GM23338 (cell line): ENCODE results near the gene IBA57. TPM values are rescaled to one million over a fixed set of nuclear protein-coding genes. Genes with fewer than 3 reads are reported as not detected.
A peak's percentile ranks its signal among the peaks of the same experiment; 100 is the strongest.

Source experiments
- ATAC-seq: fragments of 200-7000 bp; cut with Tn5 transposase; 3 replicates; pipeline ENCODE4 v1.9.1; 2020
- DNase-seq: peaks from one replicate; pipeline ENCODE4 v3.0.0-alpha.2; 2015; ENCODE audit warnings: low spot score
- H2AFZ ChIP-seq: fragments of 200-600 bp; sonication (generic); 2 replicates; pipeline ENCODE4 v1.8.0; 2016; ENCODE audit warnings: antibody characterized with exemption, mild to moderate bottlenecking, moderate library complexity
- H3F3A ChIP-seq: fragments of 200-600 bp; sonication (generic); replicated peaks from 2 replicates; pipeline ENCODE4 v1.8.0; 2017; ENCODE audit warnings: antibody characterized with exemption, mixed run types, low read depth
- H3K27ac ChIP-seq: fragments of 200-600 bp; sonication (generic); 2 replicates; pipeline ENCODE4 v1.6.1; 2016; ENCODE audit warnings: low read depth
- H3K27me3 ChIP-seq: fragments of 200-600 bp; sonication (generic); 2 replicates; pipeline ENCODE4 v1.8.0; 2016; ENCODE audit warnings: mild to moderate bottlenecking, mixed run types, moderate library complexity; ENCODE audit not compliant: insufficient read depth
- H3K36me3 ChIP-seq: fragments of 200-600 bp; sonication (generic); 2 replicates; pipeline ENCODE4 v1.8.0; 2016; ENCODE audit warnings: mild to moderate bottlenecking; ENCODE audit not compliant: insufficient read depth
- H3K4me1 ChIP-seq: fragments of 200-600 bp; sonication (generic); 2 replicates; pipeline ENCODE4 v1.8.0; 2016; ENCODE audit warnings: mild to moderate bottlenecking, moderate library complexity; ENCODE audit not compliant: insufficient read depth
- H3K4me2 ChIP-seq: fragments of 200-600 bp; sonication (generic); 2 replicates; pipeline ENCODE4 v1.7.1; 2017; ENCODE audit warnings: mixed run types
- H3K4me3 ChIP-seq: fragments of 200-600 bp; sonication (generic); 2 replicates; pipeline ENCODE4 v1.6.1; 2016; ENCODE audit warnings: mixed run types
- H3K79me2 ChIP-seq: fragments of 200-600 bp; sonication (generic); replicated peaks from 2 replicates; pipeline ENCODE4 v1.8.0; 2017; ENCODE audit warnings: mild to moderate bottlenecking; ENCODE audit not compliant: insufficient read depth
- H3K9me2 ChIP-seq: fragments of 200-600 bp; sonication (generic); 2 replicates; pipeline ENCODE4 v1.8.0; 2017; ENCODE audit not compliant: insufficient read depth
- H4K20me1 ChIP-seq: fragments of 200-600 bp; sonication (generic); replicated peaks from 2 replicates; pipeline ENCODE4 v1.8.0; 2017; ENCODE audit warnings: mild to moderate bottlenecking; ENCODE audit not compliant: insufficient read depth
- H3K27ac Mint-ChIP-seq: 2 replicates; pipeline ENCODE4 v1.8.0; 2020; ENCODE audit warnings: inconsistent platforms, mild to moderate bottlenecking, moderate library complexity, mixed read lengths
- H3K27me3 Mint-ChIP-seq: 3 replicates; pipeline ENCODE4 v1.8.0; 2022; ENCODE audit warnings: low read depth, mild to moderate bottlenecking, moderate library complexity, mixed read lengths, inconsistent platforms; ENCODE audit not compliant: insufficient read depth, poor library complexity
- H3K36me3 Mint-ChIP-seq: 3 replicates; pipeline ENCODE4 v1.8.0; 2021; ENCODE audit warnings: low read depth, mild to moderate bottlenecking, inconsistent platforms, moderate library complexity, mixed read lengths
- H3K4me1 Mint-ChIP-seq: 3 replicates; pipeline ENCODE4 v1.8.0; 2020; ENCODE audit warnings: mild to moderate bottlenecking, inconsistent platforms, mixed read lengths
- H3K4me3 Mint-ChIP-seq: 3 replicates; pipeline ENCODE4 v1.8.0; 2021; ENCODE audit warnings: moderate library complexity, mild to moderate bottlenecking, inconsistent platforms, mixed read lengths
- H3K9me3 Mint-ChIP-seq: 3 replicates; pipeline ENCODE4 v1.8.0; 2020; ENCODE audit warnings: moderate library complexity, mild to moderate bottlenecking, inconsistent platforms, mixed read lengths
- CREB1 ChIP-seq: fragments of 250-450 bp; sonication (Bioruptor Pico); IDR thresholded peaks from 2 replicates; pipeline ENCODE4 v1.5.0; 2020; ENCODE audit warnings: low read depth, mild to moderate bottlenecking, moderate library complexity
- EZH2phosphoT487 ChIP-seq: fragments of 200-600 bp; sonication (generic); IDR thresholded peaks from one replicate; pipeline ENCODE4 v1.8.1; 2018; ENCODE audit warnings: antibody characterized with exemption; ENCODE audit not compliant: unreplicated experiment
- JUNB ChIP-seq: IDR thresholded peaks from one replicate; pipeline ENCODE4 v1.6.1; 2016; ENCODE audit warnings: antibody characterized with exemption; ENCODE audit not compliant: unreplicated experiment
- NANOG ChIP-seq: IDR thresholded peaks from 2 replicates; pipeline ENCODE4 v1.6.1; 2016; ENCODE audit warnings: antibody characterized with exemption, borderline replicate concordance
- POLR2AphosphoS5 ChIP-seq: IDR thresholded peaks from 2 replicates; pipeline ENCODE4 v1.6.1; 2016; ENCODE audit warnings: antibody characterized with exemption, low read depth
- ZNF114 ChIP-seq: fragments of 250-450 bp; sonication (Bioruptor Pico); IDR thresholded peaks from 2 replicates; pipeline ENCODE4 v1.5.0; 2020; ENCODE audit warnings: mild to moderate bottlenecking, moderate library complexity
- ZNF331 ChIP-seq: fragments of 250-450 bp; sonication (Bioruptor Pico); IDR thresholded peaks from 2 replicates; pipeline ENCODE4 v1.5.0; 2020; ENCODE audit warnings: low read depth, mild to moderate bottlenecking, moderate library complexity
- polyA plus RNA-seq: library from polyadenylated mRNA; unstranded; fragments of >200 nt; fragmentation: Nextera tagmentation; extraction: Ambion mirVana; gene quantifications from 2 replicates; pipeline ENCODE4 v1.2.1, GENCODE V29; 2016
- total RNA-seq: library from RNA; depleted of rRNA; stranded (reverse); fragments of >200 nt; shearing (Covaris generic); gene quantifications from 2 replicates; pipeline ENCODE4 v1.2.3, GENCODE V29; 2014
- TF ChIP-seq, protein P1 (sequence below): IDR thresholded peaks from 2 replicates; pipeline ENCODE4 v1.6.1; 2016; ENCODE audit warnings: antibody characterized with exemption
- TF ChIP-seq, protein P2 (sequence below), 2 experiments: fragments of 200-600 bp in 1 of 2; sonication (generic) in 1 of 2; conservative IDR thresholded peaks; 2 replicates each; pipeline versions ENCODE4 v1.5.1 to v1.6.1; 2016 to 2017; ENCODE audit warnings: antibody characterized with exemption in 2 of 2, low read depth in 2 of 2, mild to moderate bottlenecking in 2 of 2, moderate library complexity in 1 of 2
- TF ChIP-seq, protein P3 (sequence below): fragments of 250-450 bp; sonication (Bioruptor Pico); IDR thresholded peaks from 2 replicates; pipeline ENCODE4 v1.5.0; 2020; ENCODE audit warnings: mild to moderate bottlenecking, moderate library complexity

IBA57 gene
- total and polyA plus RNA-seq, 2 experiments from 2014 or later = 1.1 to 10.3 TPM

DNA sequence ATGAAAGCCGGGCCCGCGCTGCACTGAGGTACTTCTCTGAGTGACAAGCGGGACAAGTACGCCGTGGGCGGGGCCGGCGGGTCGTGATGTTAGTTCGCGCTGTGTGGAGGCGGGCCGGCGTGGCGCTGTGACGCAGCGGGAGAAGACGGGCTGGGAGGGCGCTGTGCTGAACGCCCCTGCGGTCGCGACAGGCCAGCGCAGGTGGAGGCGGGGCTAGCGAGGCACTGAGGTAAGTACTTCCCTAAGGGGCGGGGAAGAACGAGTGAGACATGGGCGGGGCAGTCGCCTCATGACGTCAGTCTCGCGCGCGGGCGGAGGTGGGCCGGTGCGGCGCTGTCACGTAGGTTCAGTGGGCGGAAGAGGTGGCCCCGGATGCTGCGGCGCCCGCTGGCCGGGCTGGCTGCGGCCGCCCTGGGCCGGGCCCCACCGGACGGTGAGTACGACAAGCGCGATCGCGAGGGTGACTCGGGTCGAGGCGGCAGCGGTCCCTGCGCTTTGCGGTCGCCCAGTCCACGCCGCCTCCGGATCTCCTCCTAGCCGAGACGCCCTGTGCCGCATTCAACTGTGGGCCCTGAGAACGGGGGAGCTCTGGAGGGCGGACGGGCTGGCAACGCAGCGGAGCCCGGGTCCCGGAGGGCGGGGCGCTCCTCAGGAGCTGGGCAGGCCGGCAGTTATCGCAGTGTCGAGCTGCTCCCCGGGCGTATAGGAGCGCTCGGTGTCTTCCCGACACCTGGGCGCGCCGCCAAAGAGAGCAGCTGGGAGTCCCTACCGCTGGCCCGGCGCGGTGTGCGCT, 25.5 kb upstream of the IBA57 start, which contains the start of gene GUK1:
Gene GUK1, plus strand, starts transcription at position 349 of the 793 bp plus-strand sequence. Its CDS starts 24 bp downstream, at position 373.
- TF ChIP-seq ZNF331 (CRISPR knock-in tag) (no peak), POLR2AphosphoS5 (peak; percentile 63), CREB1 (CRISPR knock-in tag) (peak; percentile 96), NANOG (no peak), ZNF114 (CRISPR knock-in tag) (no peak)
- TF ChIP-seq, protein P1, sequence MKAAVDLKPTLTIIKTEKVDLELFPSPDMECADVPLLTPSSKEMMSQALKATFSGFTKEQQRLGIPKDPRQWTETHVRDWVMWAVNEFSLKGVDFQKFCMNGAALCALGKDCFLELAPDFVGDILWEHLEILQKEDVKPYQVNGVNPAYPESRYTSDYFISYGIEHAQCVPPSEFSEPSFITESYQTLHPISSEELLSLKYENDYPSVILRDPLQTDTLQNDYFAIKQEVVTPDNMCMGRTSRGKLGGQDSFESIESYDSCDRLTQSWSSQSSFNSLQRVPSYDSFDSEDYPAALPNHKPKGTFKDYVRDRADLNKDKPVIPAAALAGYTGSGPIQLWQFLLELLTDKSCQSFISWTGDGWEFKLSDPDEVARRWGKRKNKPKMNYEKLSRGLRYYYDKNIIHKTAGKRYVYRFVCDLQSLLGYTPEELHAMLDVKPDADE = no peak
- Histone ChIP-seq H3K36me3 (no peaks in the 10 kb centered on the region), H3K4me1 (peaks cover 5% of the 10 kb centered on the region; the same call in 1 of the 2 replicates), H3K79me2 (peaks cover 34% of the 10 kb centered on the region), H3K4me2 (peak within 1 kb of the TSS; percentile 98), H3F3A (no peaks in the 10 kb centered on the region), H3K27ac (0 out of 2 replicates have a peak within 1 kb of the TSS, but pooled peaks have one; percentile 30), H3K9me2 (no peaks in the 10 kb centered on the region), H2AFZ (peak within 1 kb of the TSS; percentile 79), H3K4me3 (peak within 1 kb of the TSS; percentile 92), H3K27me3 (peaks cover 29% of the 10 kb centered on the region), H4K20me1 (no peaks in the 10 kb centered on the region)
- ATAC-seq (peak; percentile 88), DNase-seq (peak; percentile 100)
- Mint-ChIP-seq H3K27ac (peak within 1 kb of the TSS; percentile 94), H3K4me1 (peaks cover 2% of the 10 kb centered on the region; the same call in 1 of the 3 replicates), H3K4me3 (peak within 1 kb of the TSS; percentile 86), H3K9me3 (no peaks in the 10 kb centered on the region; the same call in 2 of the 3 replicates), H3K36me3 (no peaks in the 10 kb centered on the region; the same call in 2 of the 3 replicates), H3K27me3 (peaks cover 12% of the 10 kb centered on the region)

DNA sequence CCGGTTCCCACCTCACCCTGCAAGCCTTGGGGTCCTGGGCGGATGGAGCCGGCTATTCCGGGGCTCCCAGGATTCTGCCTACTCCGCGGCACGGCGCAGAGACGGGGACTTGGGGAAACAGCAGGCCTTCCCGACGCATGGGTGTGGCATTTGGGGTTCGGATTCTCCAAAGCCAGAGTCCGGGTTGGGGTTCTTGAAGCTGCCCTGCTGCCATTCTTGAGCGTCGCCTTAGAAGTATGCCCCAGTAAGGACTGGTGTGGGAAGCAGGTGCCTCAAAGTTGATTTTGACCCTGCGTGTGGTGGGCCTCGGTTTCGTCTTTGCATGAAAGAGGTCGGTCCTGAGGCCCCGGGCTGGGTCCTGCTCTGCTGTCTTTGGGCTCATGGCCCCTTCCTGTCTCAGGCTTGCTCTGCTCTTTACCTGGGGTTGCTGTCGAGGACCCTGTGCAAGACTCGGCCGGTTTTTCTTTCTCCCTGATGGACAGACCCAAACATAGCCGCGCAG, 24.8 kb upstream of the IBA57 start:
- peak overlapping the region; percentile 86 for H3K4me3 Mint-ChIP-seq
- H3K36me3 ChIP-seq = no peaks in the 10 kb centered on the region
- peak overlapping the region; percentile 98 for H3K4me2 ChIP-seq
- peaks cover 34% of the 10 kb centered on the region for H3K79me2 ChIP-seq
- peak overlapping the region; percentile 67; the same call in 1 of the 2 replicates for H3K27ac Mint-ChIP-seq
- peaks cover 10% of the 10 kb centered on the region for H3K27me3 Mint-ChIP-seq
- peaks cover 23% of the 10 kb centered on the region for H3K27me3 ChIP-seq
- H3K9me3 Mint-ChIP-seq = no peaks in the 10 kb centered on the region; the same call in 2 of the 3 replicates
- peak overlapping the region; percentile 92 for H3K4me3 ChIP-seq
- peaks cover 5% of the 10 kb centered on the region; the same call in 1 of the 2 replicates for H3K4me1 ChIP-seq
- no peaks in the 10 kb centered on the region for H4K20me1 ChIP-seq
- DNase-seq = no peak
- peaks cover 2% of the 10 kb centered on the region; the same call in 1 of the 3 replicates for H3K4me1 Mint-ChIP-seq
- H3K27ac ChIP-seq = no peak overlapping the region
- no peaks in the 10 kb centered on the region; the same call in 1 of the 3 replicates for H3K36me3 Mint-ChIP-seq
- no peaks in the 10 kb centered on the region for H3F3A ChIP-seq
- no peak for ATAC-seq
- H3K9me2 ChIP-seq = no peaks in the 10 kb centered on the region
- H2AFZ ChIP-seq = 0 out of 2 replicates have a peak overlapping the region, but pooled peaks have one; percentile 78
- TF ChIP-seq CREB1 (CRISPR knock-in tag) (no peak), JUNB (no peak), POLR2AphosphoS5 (no peak), EZH2phosphoT487 (no peak), ZNF114 (CRISPR knock-in tag) (no peak)
- TF ChIP-seq, protein P2, sequence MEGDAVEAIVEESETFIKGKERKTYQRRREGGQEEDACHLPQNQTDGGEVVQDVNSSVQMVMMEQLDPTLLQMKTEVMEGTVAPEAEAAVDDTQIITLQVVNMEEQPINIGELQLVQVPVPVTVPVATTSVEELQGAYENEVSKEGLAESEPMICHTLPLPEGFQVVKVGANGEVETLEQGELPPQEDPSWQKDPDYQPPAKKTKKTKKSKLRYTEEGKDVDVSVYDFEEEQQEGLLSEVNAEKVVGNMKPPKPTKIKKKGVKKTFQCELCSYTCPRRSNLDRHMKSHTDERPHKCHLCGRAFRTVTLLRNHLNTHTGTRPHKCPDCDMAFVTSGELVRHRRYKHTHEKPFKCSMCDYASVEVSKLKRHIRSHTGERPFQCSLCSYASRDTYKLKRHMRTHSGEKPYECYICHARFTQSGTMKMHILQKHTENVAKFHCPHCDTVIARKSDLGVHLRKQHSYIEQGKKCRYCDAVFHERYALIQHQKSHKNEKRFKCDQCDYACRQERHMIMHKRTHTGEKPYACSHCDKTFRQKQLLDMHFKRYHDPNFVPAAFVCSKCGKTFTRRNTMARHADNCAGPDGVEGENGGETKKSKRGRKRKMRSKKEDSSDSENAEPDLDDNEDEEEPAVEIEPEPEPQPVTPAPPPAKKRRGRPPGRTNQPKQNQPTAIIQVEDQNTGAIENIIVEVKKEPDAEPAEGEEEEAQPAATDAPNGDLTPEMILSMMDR (conservative IDR thresholded peaks at IDR 0.05; ENCODE audit: low read depth in 2 of 2) = no peak
- TF ChIP-seq, protein P3, sequence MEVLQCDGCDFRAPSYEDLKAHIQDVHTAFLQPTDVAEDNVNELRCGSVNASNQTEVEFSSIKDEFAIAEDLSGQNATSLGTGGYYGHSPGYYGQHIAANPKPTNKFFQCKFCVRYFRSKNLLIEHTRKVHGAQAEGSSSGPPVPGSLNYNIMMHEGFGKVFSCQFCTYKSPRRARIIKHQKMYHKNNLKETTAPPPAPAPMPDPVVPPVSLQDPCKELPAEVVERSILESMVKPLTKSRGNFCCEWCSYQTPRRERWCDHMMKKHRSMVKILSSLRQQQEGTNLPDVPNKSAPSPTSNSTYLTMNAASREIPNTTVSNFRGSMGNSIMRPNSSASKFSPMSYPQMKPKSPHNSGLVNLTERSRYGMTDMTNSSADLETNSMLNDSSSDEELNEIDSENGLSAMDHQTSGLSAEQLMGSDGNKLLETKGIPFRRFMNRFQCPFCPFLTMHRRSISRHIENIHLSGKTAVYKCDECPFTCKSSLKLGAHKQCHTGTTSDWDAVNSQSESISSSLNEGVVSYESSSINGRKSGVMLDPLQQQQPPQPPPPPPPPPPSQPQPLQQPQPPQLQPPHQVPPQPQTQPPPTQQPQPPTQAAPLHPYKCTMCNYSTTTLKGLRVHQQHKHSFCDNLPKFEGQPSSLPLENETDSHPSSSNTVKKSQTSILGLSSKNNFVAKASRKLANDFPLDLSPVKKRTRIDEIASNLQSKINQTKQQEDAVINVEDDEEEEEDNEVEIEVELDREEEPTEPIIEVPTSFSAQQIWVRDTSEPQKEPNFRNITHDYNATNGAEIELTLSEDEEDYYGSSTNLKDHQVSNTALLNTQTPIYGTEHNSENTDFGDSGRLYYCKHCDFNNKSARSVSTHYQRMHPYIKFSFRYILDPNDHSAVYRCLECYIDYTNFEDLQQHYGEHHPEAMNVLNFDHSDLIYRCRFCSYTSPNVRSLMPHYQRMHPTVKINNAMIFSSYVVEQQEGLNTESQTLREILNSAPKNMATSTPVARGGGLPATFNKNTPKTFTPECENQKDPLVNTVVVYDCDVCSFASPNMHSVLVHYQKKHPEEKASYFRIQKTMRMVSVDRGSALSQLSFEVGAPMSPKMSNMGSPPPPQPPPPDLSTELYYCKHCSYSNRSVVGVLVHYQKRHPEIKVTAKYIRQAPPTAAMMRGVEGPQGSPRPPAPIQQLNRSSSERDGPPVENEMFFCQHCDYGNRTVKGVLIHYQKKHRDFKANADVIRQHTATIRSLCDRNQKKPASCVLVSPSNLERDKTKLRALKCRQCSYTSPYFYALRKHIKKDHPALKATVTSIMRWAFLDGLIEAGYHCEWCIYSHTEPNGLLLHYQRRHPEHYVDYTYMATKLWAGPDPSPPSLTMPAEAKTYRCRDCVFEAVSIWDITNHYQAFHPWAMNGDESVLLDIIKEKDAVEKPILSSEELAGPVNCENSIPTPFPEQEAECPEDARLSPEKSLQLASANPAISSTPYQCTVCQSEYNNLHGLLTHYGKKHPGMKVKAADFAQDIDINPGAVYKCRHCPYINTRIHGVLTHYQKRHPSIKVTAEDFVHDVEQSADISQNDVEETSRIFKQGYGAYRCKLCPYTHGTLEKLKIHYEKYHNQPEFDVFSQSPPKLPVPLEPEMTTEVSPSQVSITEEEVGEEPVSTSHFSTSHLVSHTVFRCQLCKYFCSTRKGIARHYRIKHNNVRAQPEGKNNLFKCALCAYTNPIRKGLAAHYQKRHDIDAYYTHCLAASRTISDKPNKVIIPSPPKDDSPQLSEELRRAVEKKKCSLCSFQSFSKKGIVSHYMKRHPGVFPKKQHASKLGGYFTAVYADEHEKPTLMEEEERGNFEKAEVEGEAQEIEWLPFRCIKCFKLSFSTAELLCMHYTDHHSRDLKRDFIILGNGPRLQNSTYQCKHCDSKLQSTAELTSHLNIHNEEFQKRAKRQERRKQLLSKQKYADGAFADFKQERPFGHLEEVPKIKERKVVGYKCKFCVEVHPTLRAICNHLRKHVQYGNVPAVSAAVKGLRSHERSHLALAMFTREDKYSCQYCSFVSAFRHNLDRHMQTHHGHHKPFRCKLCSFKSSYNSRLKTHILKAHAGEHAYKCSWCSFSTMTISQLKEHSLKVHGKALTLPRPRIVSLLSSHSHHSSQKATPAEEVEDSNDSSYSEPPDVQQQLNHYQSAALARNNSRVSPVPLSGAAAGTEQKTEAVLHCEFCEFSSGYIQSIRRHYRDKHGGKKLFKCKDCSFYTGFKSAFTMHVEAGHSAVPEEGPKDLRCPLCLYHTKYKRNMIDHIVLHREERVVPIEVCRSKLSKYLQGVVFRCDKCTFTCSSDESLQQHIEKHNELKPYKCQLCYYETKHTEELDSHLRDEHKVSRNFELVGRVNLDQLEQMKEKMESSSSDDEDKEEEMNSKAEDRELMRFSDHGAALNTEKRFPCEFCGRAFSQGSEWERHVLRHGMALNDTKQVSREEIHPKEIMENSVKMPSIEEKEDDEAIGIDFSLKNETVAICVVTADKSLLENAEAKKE = no peak
